Measurements from ENCODE around the gene ZBTB40. TPM values are rescaled to one million over a fixed set of nuclear protein-coding genes. Genes with fewer than 3 reads are reported as not detected.

ZBTB40 gene
- total RNA-seq, 1 experiment from 2014 or later, result 20.4 TPM

DNA sequence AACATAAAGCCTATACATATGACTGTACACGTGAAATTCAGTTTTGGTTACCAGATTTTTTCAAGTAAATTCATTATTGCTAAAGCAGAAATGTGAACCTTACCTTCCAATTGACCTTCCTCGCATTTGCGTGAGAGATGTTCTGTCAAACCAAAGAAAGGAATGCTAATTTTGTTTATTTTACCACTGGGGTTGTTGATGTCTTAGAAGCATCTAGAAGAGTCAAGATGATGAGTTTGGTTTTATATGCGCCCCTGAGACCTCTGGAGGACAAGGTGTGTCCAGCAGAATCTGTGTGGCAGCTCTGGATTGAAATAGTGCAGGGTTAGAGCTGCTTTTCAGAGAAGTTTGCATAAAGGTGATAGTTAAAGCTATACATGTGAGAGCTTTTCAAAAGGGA is 48.4 kb downstream of the ZBTB40 start:
- intact Hi-C loops (cut with micrococcal nuclease; ENCODE audit: unreplicated experiment), result loop anchor here (10.0 kb wide), 1 partner anchor 75 kb away; no protein-coding TSS in a partner anchor
- no peak for DNase-seq
- no peaks in the 10 kb centered on the region for H3K4me1 Mint-ChIP-seq (ENCODE audit: low read depth, unreplicated experiment)

DNA sequence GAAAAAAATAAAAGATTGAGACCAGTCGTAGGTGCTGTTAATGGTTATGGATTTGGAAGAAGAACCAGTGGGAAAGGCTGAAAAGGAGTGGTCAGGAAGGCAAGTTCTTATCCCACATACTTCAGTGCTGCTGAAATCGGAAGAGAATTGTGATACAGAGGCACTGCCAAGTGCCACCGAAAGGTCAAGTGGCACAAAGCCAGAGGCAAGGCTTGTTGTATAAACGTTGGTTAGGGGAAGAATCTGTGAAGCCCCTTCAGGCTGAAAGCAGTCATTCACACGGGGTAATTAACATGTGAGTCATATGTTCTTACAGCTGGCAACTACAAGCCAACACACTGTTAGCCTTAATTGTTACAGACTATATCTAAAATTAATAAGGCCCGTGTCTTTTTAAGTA is 48.8 kb downstream of the ZBTB40 start:
- Mint-ChIP-seq H3K9me3 (ENCODE audit: unreplicated experiment) (no peaks in the 10 kb centered on the region), H3K27ac (ENCODE audit: unreplicated experiment) (no peak overlapping the region), H3K27me3 (ENCODE audit: insufficient read depth, unreplicated experiment) (no peaks in the 10 kb centered on the region), H3K36me3 (ENCODE audit: insufficient read depth, unreplicated experiment) (no peaks in the 10 kb centered on the region), H3K4me3 (ENCODE audit: unreplicated experiment) (no peak overlapping the region), H3K4me1 (ENCODE audit: low read depth, unreplicated experiment) (no peaks in the 10 kb centered on the region)
- intact Hi-C loops (cut with micrococcal nuclease; ENCODE audit: unreplicated experiment), result loop anchor here (10.0 kb wide), 1 partner anchor 76 kb away; no protein-coding TSS in a partner anchor
- no peak for DNase-seq
- ChIA-PET POLR2A (no interaction called here), CTCF (no interaction called here)
- peaks cover 18% of the 10 kb centered on the region for H3K4me1 ChIP-seq
- no peaks in the 10 kb centered on the region; the same call in 1 of the 2 replicates for H3K36me3 ChIP-seq (ENCODE audit: control insufficient read depth, insufficient read depth, low read length)
- no peaks in the 10 kb centered on the region for H3K9me3 ChIP-seq
- TF ChIP-seq, protein P1, sequence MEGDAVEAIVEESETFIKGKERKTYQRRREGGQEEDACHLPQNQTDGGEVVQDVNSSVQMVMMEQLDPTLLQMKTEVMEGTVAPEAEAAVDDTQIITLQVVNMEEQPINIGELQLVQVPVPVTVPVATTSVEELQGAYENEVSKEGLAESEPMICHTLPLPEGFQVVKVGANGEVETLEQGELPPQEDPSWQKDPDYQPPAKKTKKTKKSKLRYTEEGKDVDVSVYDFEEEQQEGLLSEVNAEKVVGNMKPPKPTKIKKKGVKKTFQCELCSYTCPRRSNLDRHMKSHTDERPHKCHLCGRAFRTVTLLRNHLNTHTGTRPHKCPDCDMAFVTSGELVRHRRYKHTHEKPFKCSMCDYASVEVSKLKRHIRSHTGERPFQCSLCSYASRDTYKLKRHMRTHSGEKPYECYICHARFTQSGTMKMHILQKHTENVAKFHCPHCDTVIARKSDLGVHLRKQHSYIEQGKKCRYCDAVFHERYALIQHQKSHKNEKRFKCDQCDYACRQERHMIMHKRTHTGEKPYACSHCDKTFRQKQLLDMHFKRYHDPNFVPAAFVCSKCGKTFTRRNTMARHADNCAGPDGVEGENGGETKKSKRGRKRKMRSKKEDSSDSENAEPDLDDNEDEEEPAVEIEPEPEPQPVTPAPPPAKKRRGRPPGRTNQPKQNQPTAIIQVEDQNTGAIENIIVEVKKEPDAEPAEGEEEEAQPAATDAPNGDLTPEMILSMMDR (IDR thresholded peaks at IDR 0.05; ENCODE audit: insufficient read depth in 1 of 2, low read depth in 1 of 2, low read length in 1 of 2, severe bottlenecking in 1 of 2, unreplicated experiment in 1 of 2), result no peak
- no TSS peak for BruUV-seq (replicated peaks)
- no peak overlapping the region for H3K4me3 ChIP-seq (ENCODE audit: low read depth, low read length)
- H3K27me3 ChIP-seq (replicated peaks; ENCODE audit: control insufficient read depth, insufficient read depth, low read length), result no peaks in the 10 kb centered on the region

More for the DNA sequence above, 48.4 kb downstream of the ZBTB40 start:
- H3K27ac Mint-ChIP-seq (ENCODE audit: unreplicated experiment), result no peak overlapping the region
- no peak overlapping the region for H3K4me3 ChIP-seq (ENCODE audit: low read depth, low read length)
- no peaks in the 10 kb centered on the region for H3K9me3 Mint-ChIP-seq (ENCODE audit: unreplicated experiment)
- no peaks in the 10 kb centered on the region for H3K36me3 Mint-ChIP-seq (ENCODE audit: insufficient read depth, unreplicated experiment)
- no peaks in the 10 kb centered on the region; the same call in 1 of the 2 replicates for H3K36me3 ChIP-seq (ENCODE audit: control insufficient read depth, insufficient read depth, low read length)
- ChIA-PET CTCF (interaction anchor here (0.6 kb wide), 1 partner anchor 912 kb away, joined by 4 read pairs; no protein-coding TSS in a partner anchor), POLR2A (no interaction called here)
- H3K4me3 Mint-ChIP-seq (ENCODE audit: unreplicated experiment), result no peak overlapping the region
- no peaks in the 10 kb centered on the region for H3K27me3 Mint-ChIP-seq (ENCODE audit: insufficient read depth, unreplicated experiment)
- BruUV-seq (replicated peaks), result no TSS peak
- TF ChIP-seq, protein P1 (IDR thresholded peaks at IDR 0.05; ENCODE audit: insufficient read depth in 1 of 2, low read depth in 1 of 2, low read length in 1 of 2, severe bottlenecking in 1 of 2, unreplicated experiment in 1 of 2), result no peak
- H3K27me3 ChIP-seq (replicated peaks; ENCODE audit: control insufficient read depth, insufficient read depth, low read length), result no peaks in the 10 kb centered on the region
- H3K9me3 ChIP-seq, result no peaks in the 10 kb centered on the region
- peaks cover 18% of the 10 kb centered on the region for H3K4me1 ChIP-seq

DNA sequence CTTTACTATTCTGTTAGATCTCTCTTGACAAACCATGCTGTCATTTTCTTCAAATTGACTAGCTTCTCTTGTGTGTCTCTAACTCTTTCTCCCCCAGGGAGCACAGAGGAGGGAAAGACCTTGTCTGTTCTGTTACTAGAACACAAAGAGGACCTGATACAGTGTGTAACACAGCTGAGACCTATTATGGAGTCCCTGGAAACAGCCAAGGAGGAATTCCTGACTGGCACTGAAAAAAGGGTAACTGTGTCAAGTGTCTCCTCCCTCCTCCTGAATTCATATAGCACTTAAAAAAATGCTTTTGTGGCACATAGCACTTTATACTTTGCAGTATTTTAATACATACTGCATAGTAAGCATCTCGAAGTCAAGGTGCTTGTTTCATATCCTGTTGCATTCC is 50.6 kb downstream of the ZBTB40 start:
- ChIA-PET POLR2A (no interaction called here), CTCF (no interaction called here)
- H3K4me1 ChIP-seq, result peaks cover 15% of the 10 kb centered on the region
- no peaks in the 10 kb centered on the region for H3K9me3 Mint-ChIP-seq (ENCODE audit: unreplicated experiment)
- no TSS peak for BruUV-seq (replicated peaks)
- H3K27me3 Mint-ChIP-seq (ENCODE audit: insufficient read depth, unreplicated experiment), result no peaks in the 10 kb centered on the region
- no peaks in the 10 kb centered on the region for H3K4me1 Mint-ChIP-seq (ENCODE audit: low read depth, unreplicated experiment)
- no peak overlapping the region for H3K27ac Mint-ChIP-seq (ENCODE audit: unreplicated experiment)
- H3K9me3 ChIP-seq, result no peaks in the 10 kb centered on the region
- H3K27me3 ChIP-seq (replicated peaks; ENCODE audit: control insufficient read depth, insufficient read depth, low read length), result no peaks in the 10 kb centered on the region
- TF ChIP-seq, protein P1 (IDR thresholded peaks at IDR 0.05; ENCODE audit: insufficient read depth in 1 of 2, low read depth in 1 of 2, low read length in 1 of 2, severe bottlenecking in 1 of 2, unreplicated experiment in 1 of 2), result no peak
- intact Hi-C loops (cut with micrococcal nuclease; ENCODE audit: unreplicated experiment), result loop anchor here (10.0 kb wide), 1 partner anchor 77 kb away; no protein-coding TSS in a partner anchor
- no peak overlapping the region for H3K4me3 Mint-ChIP-seq (ENCODE audit: unreplicated experiment)
- no peak overlapping the region for H3K4me3 ChIP-seq (ENCODE audit: low read depth, low read length)
- no peak for DNase-seq
- peaks cover 2% of the 10 kb centered on the region; the same call in 1 of the 2 replicates for H3K36me3 ChIP-seq (ENCODE audit: control insufficient read depth, insufficient read depth, low read length)
- H3K36me3 Mint-ChIP-seq (ENCODE audit: insufficient read depth, unreplicated experiment), result no peaks in the 10 kb centered on the region
